ENCODE results near the gene CACNA2D4.

GRCh38 chr12:1819571-1819970 is 98.9 kb downstream of the CACNA2D4 start:
- TF ChIP-seq CTCF (IDR thresholded peaks at IDR 0.05) (no peak), EP300 (IDR thresholded peaks at IDR 0.05) (no peak)
